ENCODE data around the gene AGTPBP1.

DNA sequence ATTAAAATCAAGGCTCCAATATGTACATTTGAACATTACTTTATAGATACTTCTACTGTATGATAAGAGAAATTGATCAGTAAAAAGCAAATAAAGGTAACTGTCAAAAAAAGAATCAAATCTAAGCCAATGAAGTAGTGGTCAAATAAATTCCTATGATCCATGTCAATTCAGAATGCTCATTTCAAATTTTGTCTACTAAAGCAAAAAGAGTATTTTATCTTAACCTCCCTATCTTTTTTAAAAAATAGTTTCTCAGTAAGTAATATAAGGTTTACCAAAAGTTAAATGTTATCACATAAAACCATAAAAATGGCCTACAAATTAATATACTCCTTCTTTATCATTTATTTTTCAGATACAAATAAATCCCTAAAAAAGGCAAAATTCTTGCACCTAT lies 165.9 kb downstream of the AGTPBP1 start:
- TF ChIP-seq CTCF (IDR thresholded peaks at IDR 0.05) = no peak
- no peak for TF ChIP-seq POLR2A (IDR thresholded peaks at IDR 0.05)
